ENCODE data around the gene DPF1. TPM values are rescaled to one million over a fixed set of nuclear protein-coding genes. Genes with fewer than 3 reads are reported as not detected.

DPF1 gene
- total RNA-seq, 1 donor from 2014 or later: 1.5 TPM

- DNase-seq (ENCODE audit: low read depth): no peak
- TF ChIP-seq CTCF (IDR thresholded peaks at IDR 0.05; ENCODE audit: insufficient read depth, low read length, poor library complexity, severe bottlenecking): no peak
- peaks cover 2% of the 10 kb centered on the region for H3K36me3 ChIP-seq (ENCODE audit: control insufficient read depth, insufficient read depth, low read length)
- peaks cover 19% of the 10 kb centered on the region for H3K27me3 ChIP-seq (ENCODE audit: control insufficient read depth, insufficient read depth, low read length)
- no peak overlapping the region for H3K4me3 ChIP-seq (ENCODE audit: low read depth, low read length)
These were observed 13.5 kb downstream of the DPF1 start for GRCh38 chr19:38210458-38210987.

GRCh38 chr19:38209671-38210457, 14.2 kb downstream of the DPF1 start:
- no peak for DNase-seq (ENCODE audit: low read depth)
- H3K4me3 ChIP-seq (ENCODE audit: low read depth, low read length): no peak overlapping the region
- peaks cover 2% of the 10 kb centered on the region for H3K36me3 ChIP-seq (ENCODE audit: control insufficient read depth, insufficient read depth, low read length)
- TF ChIP-seq CTCF (IDR thresholded peaks at IDR 0.05; ENCODE audit: insufficient read depth, low read length, poor library complexity, severe bottlenecking): no peak
- peaks cover 19% of the 10 kb centered on the region for H3K27me3 ChIP-seq (ENCODE audit: control insufficient read depth, insufficient read depth, low read length)

GRCh38 chr19:38209152-38209551, 14.9 kb downstream of the DPF1 start:
- H3K36me3 ChIP-seq (ENCODE audit: control insufficient read depth, insufficient read depth, low read length): peaks cover 2% of the 10 kb centered on the region
- TF ChIP-seq CTCF (IDR thresholded peaks at IDR 0.05; ENCODE audit: insufficient read depth, low read length, poor library complexity, severe bottlenecking): no peak
- H3K27me3 ChIP-seq (ENCODE audit: control insufficient read depth, insufficient read depth, low read length): peaks cover 19% of the 10 kb centered on the region
- no peak overlapping the region for H3K4me3 ChIP-seq (ENCODE audit: low read depth, low read length)
- DNase-seq (ENCODE audit: low read depth): no peak

- H3K4me3 ChIP-seq (ENCODE audit: low read depth, low read length): no peak overlapping the region
- no peak for DNase-seq (ENCODE audit: low read depth)
- peaks cover 19% of the 10 kb centered on the region for H3K27me3 ChIP-seq (ENCODE audit: control insufficient read depth, insufficient read depth, low read length)
- H3K36me3 ChIP-seq (ENCODE audit: control insufficient read depth, insufficient read depth, low read length): peaks cover 2% of the 10 kb centered on the region
- TF ChIP-seq CTCF (IDR thresholded peaks at IDR 0.05; ENCODE audit: insufficient read depth, low read length, poor library complexity, severe bottlenecking): no peak
These were observed 15.5 kb downstream of the DPF1 start for GRCh38 chr19:38208571-38208970.

- TF ChIP-seq CTCF (IDR thresholded peaks at IDR 0.05; ENCODE audit: insufficient read depth, low read length, poor library complexity, severe bottlenecking): no peak
- H3K27me3 ChIP-seq (ENCODE audit: control insufficient read depth, insufficient read depth, low read length): peaks cover 19% of the 10 kb centered on the region
- no peak for DNase-seq (ENCODE audit: low read depth)
These were observed 16.5 kb downstream of the DPF1 start for GRCh38 chr19:38207543-38207942.

More at GRCh38 chr19:38207543-38207942, 16.5 kb downstream of the DPF1 start:
- H3K36me3 ChIP-seq (ENCODE audit: control insufficient read depth, insufficient read depth, low read length): peaks cover 2% of the 10 kb centered on the region
- H3K4me3 ChIP-seq (ENCODE audit: low read depth, low read length): no peak overlapping the region
